ENCODE measurements around the gene SPTBN1. TPM values are rescaled to one million over a fixed set of nuclear protein-coding genes. Genes with fewer than 3 reads are reported as not detected.

SPTBN1 gene
- total RNA-seq, 1 experiment from 2014 or later = 262 TPM

- Histone ChIP-seq H3K27ac (no peak overlapping the region), H3K79me2 (ENCODE audit: low read depth) (no peaks in the 10 kb centered on the region), H3F3A (ENCODE audit: insufficient read depth, low read depth) (no peaks in the 10 kb centered on the region), H3K4me1 (replicated peaks; ENCODE audit: insufficient read depth) (no peaks in the 10 kb centered on the region), H3K9me2 (ENCODE audit: insufficient read depth) (no peaks in the 10 kb centered on the region), H2AFZ (no peak overlapping the region), H3K27me3 (ENCODE audit: insufficient read depth, low read depth) (no peaks in the 10 kb centered on the region), H3K4me2 (no peak overlapping the region), H4K20me1 (ENCODE audit: insufficient read depth) (no peaks in the 10 kb centered on the region), H3K36me3 (ENCODE audit: low read depth) (no peaks in the 10 kb centered on the region), H3K4me3 (no peak overlapping the region), H3K9me3 (ENCODE audit: insufficient read depth, low read depth) (no peaks in the 10 kb centered on the region)
- no peak for DNase-seq
- ChIA-PET POLR2A (ENCODE audit: unreplicated experiment) (no interaction called here), CTCF (no interaction called here)
- BruUV-seq (replicated peaks) = no TSS peak
- no peak for TF ChIP-seq CTCF (conservative IDR thresholded peaks at IDR 0.05)
- no peak for TF ChIP-seq EZH2 (IDR thresholded peaks at IDR 0.05; ENCODE audit: low read depth)
- intact Hi-C loops (cut with micrococcal nuclease; ENCODE audit: unreplicated experiment) = no loop called here
Observed at GRCh38 chr2:54439582-54439981, 16.5 kb upstream of the SPTBN1 start.

GRCh38 chr2:54440050-54440449, 16.1 kb upstream of the SPTBN1 start:
- BruUV-seq (replicated peaks) = no TSS peak
- no peak overlapping the region for H3K4me3 ChIP-seq
- no peaks in the 10 kb centered on the region for H3K9me2 ChIP-seq (ENCODE audit: insufficient read depth)
- H3K4me2 ChIP-seq = no peak overlapping the region
- no peak overlapping the region for H2AFZ ChIP-seq
- DNase-seq = no peak
- TF ChIP-seq EZH2 (IDR thresholded peaks at IDR 0.05; ENCODE audit: low read depth) = no peak
- TF ChIP-seq CTCF (conservative IDR thresholded peaks at IDR 0.05) = no peak
- no peaks in the 10 kb centered on the region for H3K9me3 ChIP-seq (ENCODE audit: insufficient read depth, low read depth)
- POLR2A ChIA-PET (ENCODE audit: unreplicated experiment) = no interaction called here
- intact Hi-C loops (cut with micrococcal nuclease; ENCODE audit: unreplicated experiment) = no loop called here
- CTCF ChIA-PET = interaction anchor here (0.6 kb wide), 1 partner anchor 230 kb away, joined by 4 read pairs; no protein-coding TSS in a partner anchor
- no peak overlapping the region for H3K27ac ChIP-seq
- no peaks in the 10 kb centered on the region for H3K79me2 ChIP-seq (ENCODE audit: low read depth)
- no peaks in the 10 kb centered on the region for H3K27me3 ChIP-seq (ENCODE audit: insufficient read depth, low read depth)
- no peaks in the 10 kb centered on the region for H3F3A ChIP-seq (ENCODE audit: insufficient read depth, low read depth)
- no peaks in the 10 kb centered on the region for H3K36me3 ChIP-seq (ENCODE audit: low read depth)
- no peaks in the 10 kb centered on the region for H3K4me1 ChIP-seq (replicated peaks; ENCODE audit: insufficient read depth)
- no peaks in the 10 kb centered on the region for H4K20me1 ChIP-seq (ENCODE audit: insufficient read depth)

GRCh38 chr2:54444503-54444902, 11.6 kb upstream of the SPTBN1 start:
- Histone ChIP-seq H3K4me3 (no peak overlapping the region), H4K20me1 (ENCODE audit: insufficient read depth) (no peaks in the 10 kb centered on the region), H3K36me3 (ENCODE audit: low read depth) (no peaks in the 10 kb centered on the region), H3K9me3 (ENCODE audit: insufficient read depth, low read depth) (no peaks in the 10 kb centered on the region), H3F3A (ENCODE audit: insufficient read depth, low read depth) (no peaks in the 10 kb centered on the region), H3K27ac (no peak overlapping the region), H3K4me2 (no peak overlapping the region), H3K79me2 (ENCODE audit: low read depth) (no peaks in the 10 kb centered on the region), H2AFZ (no peak overlapping the region), H3K9me2 (ENCODE audit: insufficient read depth) (no peaks in the 10 kb centered on the region), H3K27me3 (ENCODE audit: insufficient read depth, low read depth) (no peaks in the 10 kb centered on the region), H3K4me1 (replicated peaks; ENCODE audit: insufficient read depth) (no peaks in the 10 kb centered on the region)
- intact Hi-C loops (cut with micrococcal nuclease; ENCODE audit: unreplicated experiment) = no loop called here
- TF ChIP-seq CTCF (conservative IDR thresholded peaks at IDR 0.05) (no peak), EZH2 (IDR thresholded peaks at IDR 0.05; ENCODE audit: low read depth) (no peak)
- ChIA-PET POLR2A (ENCODE audit: unreplicated experiment) (no interaction called here), CTCF (no interaction called here)
- BruUV-seq (replicated peaks) = no TSS peak
- DNase-seq = no peak

Data from PC-9 (cell line).